K562 (cell line): Measurements from ENCODE around the gene SDK1. TPM values are rescaled to one million over a fixed set of nuclear protein-coding genes. Genes with fewer than 3 reads are reported as not detected.

ENCODE experiments used
- ATAC-seq: fragments of 200-7000 bp; cut with Tn5 transposase; 3 replicates; pipeline ENCODE4 v1.9.1; 2020; ENCODE audit warnings: moderate library complexity
- BruUV-seq: library from RNA; stranded (reverse); fragments of 400-500 nt; replicated peaks from 2 replicates; lab custom pipeline; 2021; lab: Mats Ljungman, UMichigan
- CTCF ChIA-PET: fragments of 300-600 bp; formaldehyde crosslinking; extraction: SDS; loops from one replicate; lab custom pipeline; 2021; ENCODE audit warnings: low intra/inter-chr PET ratio; lab: Yijun Ruan, JAX
- POLR2A ChIA-PET: fragments of 300-600, 350-650 bp; sonication (Branson Sonifier 250); formaldehyde crosslinking; extraction: SDS; loops from one replicate; lab custom pipeline; 2021; ENCODE audit warnings: antibody characterized with exemption, inconsistent platforms; lab: Yijun Ruan, JAX
- DNase-seq, 4 experiments: peaks; one replicate each; pipeline versions ENCODE4 v3.0.0 to v3.0.0-alpha.2; 2011 to 2018; ENCODE audit warnings: low spot score in 3 of 4, mixed read lengths in 3 of 4; ENCODE audit errors: extremely low read depth in 1 of 4
- FAIRE-seq: peaks from 2 replicates; lab custom pipeline; 2011; peaks lifted over from hg19 to GRCh38; lab: Jason Lieb, UNC
- H2AFZ ChIP-seq: 2 replicates; pipeline ENCODE4 v1.6.0; 2011; ENCODE audit warnings: low read depth, low read length, control low read depth, inconsistent platforms
- H3K27ac ChIP-seq: fragments of 200-600 bp; 3 replicates; pipeline ENCODE4 v1.8.0; 2011; ENCODE audit warnings: low read depth, mild to moderate bottlenecking, control low read depth, inconsistent platforms, low read length, moderate library complexity, mixed read lengths; ENCODE audit errors: extremely low read depth
- H3K27me3 ChIP-seq, 2 experiments: fragments of 300-600 bp in 1 of 2; 2 replicates in 1 of 2; 3 replicates in 1 of 2; pipeline versions ENCODE4 v1.6.0 to v1.8.0; 2011; ENCODE audit warnings: inconsistent platforms in 2 of 2, low read length in 2 of 2, mild to moderate bottlenecking in 1 of 2, mixed read lengths in 1 of 2, moderate library complexity in 1 of 2; ENCODE audit not compliant: control insufficient read depth in 2 of 2, insufficient read depth in 2 of 2
- H3K36me3 ChIP-seq: fragments of 300-600 bp; 3 replicates; pipeline ENCODE4 v1.8.0; 2011; ENCODE audit warnings: mild to moderate bottlenecking, low read length, inconsistent platforms; ENCODE audit not compliant: control insufficient read depth, insufficient read depth
- H3K4me1 ChIP-seq, 2 experiments: fragments of 200-600 bp in 1 of 2; replicated peaks in 1 of 2; 2 replicates in 1 of 2; 3 replicates in 1 of 2; pipeline versions ENCODE4 v1.5.1 to v1.8.0; 2011; ENCODE audit warnings: inconsistent platforms in 2 of 2, low read length in 2 of 2, mild to moderate bottlenecking in 1 of 2, mixed read lengths in 1 of 2, moderate library complexity in 1 of 2; ENCODE audit not compliant: control insufficient read depth in 2 of 2, insufficient read depth in 2 of 2
- H3K4me2 ChIP-seq: 2 replicates; pipeline ENCODE4 v1.6.1; 2011; ENCODE audit warnings: low read length, control low read depth, inconsistent platforms, mixed read lengths; ENCODE audit not compliant: insufficient read depth
- H3K4me3 ChIP-seq: fragments of 200-600 bp; sonication (generic), shearing (Covaris generic); 2 replicates; pipeline ENCODE4 v1.5.1; 2016; ENCODE audit warnings: control low read depth, inconsistent platforms
- H3K79me2 ChIP-seq: fragments of 200-600 bp; 3 replicates; pipeline ENCODE4 v1.8.0; 2011; ENCODE audit warnings: low read length, inconsistent platforms; ENCODE audit not compliant: control insufficient read depth, insufficient read depth
- H3K9ac ChIP-seq, 2 experiments: 2 replicates each; pipeline versions ENCODE4 v1.6.0 to v1.6.1; 2011; ENCODE audit warnings: low read depth in 2 of 2, low read length in 2 of 2, control low read depth in 1 of 2, inconsistent platforms in 1 of 2, mild to moderate bottlenecking in 1 of 2, mixed read lengths in 1 of 2; ENCODE audit not compliant: insufficient read depth in 1 of 2
- H3K9me1 ChIP-seq: one replicate; pipeline ENCODE4 v1.6.0; 2011; ENCODE audit warnings: inconsistent platforms, mild to moderate bottlenecking, low read length, moderate library complexity; ENCODE audit not compliant: control insufficient read depth, insufficient read depth
- H3K9me3 ChIP-seq: replicated peaks from 2 replicates; pipeline ENCODE4 v1.5.1; 2011; ENCODE audit warnings: low read depth, low read length, inconsistent platforms; ENCODE audit not compliant: control insufficient read depth, insufficient read depth
- H4K20me1 ChIP-seq: replicated peaks from 2 replicates; pipeline ENCODE4 v1.6.1; 2011; ENCODE audit warnings: low read length, inconsistent platforms, mixed read lengths; ENCODE audit not compliant: control insufficient read depth, insufficient read depth
- ATF3 ChIP-seq, 2 experiments: fragments of 450-650 bp in 1 of 2; sonication (generic) in 1 of 2; formaldehyde crosslinking in 1 of 2; IDR thresholded peaks in 1 of 2; conservative IDR thresholded peaks in 1 of 2; 2 replicates each; pipeline versions ENCODE4 v1.6.1 to v1.8.1; 2016 to 2023; ENCODE audit warnings: mild to moderate bottlenecking in 2 of 2, moderate library complexity in 2 of 2, inconsistent platforms in 1 of 2, missing genetic modification reagents in 1 of 2
- CC2D1A ChIP-seq: fragments of 450-650 bp; IDR thresholded peaks from 2 replicates; pipeline ENCODE4 v1.6.1; 2017; ENCODE audit warnings: mild to moderate bottlenecking
- CEBPG ChIP-seq, 3 experiments: fragments of 200-800 bp in 1 of 3; sonication (Bioruptor generic) in 1 of 3; sonication (generic) in 1 of 3; formaldehyde crosslinking in 1 of 3; IDR thresholded peaks in 2 of 3; conservative IDR thresholded peaks in 1 of 3; 2 replicates each; pipeline versions ENCODE4 v1.6.1 to v1.8.0; 2016 to 2022; ENCODE audit warnings: missing compliant biosample characterization in 2 of 3, missing genetic modification characterization in 2 of 3, mild to moderate bottlenecking in 1 of 3, missing genetic modification reagents in 1 of 3
- ELF4 ChIP-seq: fragments of 450-650 bp; formaldehyde crosslinking; IDR thresholded peaks from 2 replicates; pipeline ENCODE4 v1.4.0; 2022; ENCODE audit warnings: missing genetic modification characterization
- EP300 ChIP-seq: IDR thresholded peaks from 2 replicates; pipeline ENCODE4 v1.6.1; 2012; ENCODE audit warnings: low read length, improper control_type of control experiment
- ETS2 ChIP-seq: IDR thresholded peaks from 2 replicates; pipeline ENCODE4 v1.6.1; 2016; ENCODE audit warnings: borderline replicate concordance, missing genetic modification characterization, mild to moderate bottlenecking, moderate library complexity, missing compliant biosample characterization; ENCODE audit not compliant: poor library complexity, severe bottlenecking
- ETV1 ChIP-seq: fragments of 450-650 bp; conservative IDR thresholded peaks from 2 replicates; pipeline ENCODE4 v1.6.1; 2016; ENCODE audit warnings: missing genetic modification characterization, control low read depth, low read depth, missing compliant biosample characterization
- FOXA3 ChIP-seq, 2 experiments: fragments of 450-650 bp in 1 of 2; sonication (generic) in 1 of 2; formaldehyde crosslinking; IDR thresholded peaks in 1 of 2; conservative IDR thresholded peaks in 1 of 2; 2 replicates each; pipeline versions ENCODE4 v1.4.0 to v1.8.0; 2020 to 2022; ENCODE audit warnings: mild to moderate bottlenecking in 2 of 2, missing genetic modification reagents in 1 of 2
- HES1 ChIP-seq: fragments of 450-650 bp; IDR thresholded peaks from 2 replicates; pipeline ENCODE4 v1.6.1; 2016; ENCODE audit warnings: low read depth, mild to moderate bottlenecking, moderate library complexity
- MEF2D ChIP-seq: conservative IDR thresholded peaks from 2 replicates; pipeline ENCODE4 v1.6.1; 2016; ENCODE audit warnings: low read depth, missing genetic modification characterization, missing compliant biosample characterization
- MEIS2 ChIP-seq: fragments of 450-650 bp; IDR thresholded peaks from 2 replicates; pipeline ENCODE4 v1.6.1; 2014; ENCODE audit warnings: mild to moderate bottlenecking; ENCODE audit not compliant: partially characterized antibody
- NFE2 ChIP-seq: IDR thresholded peaks from 2 replicates; pipeline ENCODE4 v1.6.1; 2014; ENCODE audit warnings: antibody characterized with exemption, low read depth
- ZNF778 ChIP-seq: fragments of 450-650 bp; formaldehyde crosslinking; IDR thresholded peaks from 2 replicates; pipeline ENCODE4 v1.4.0; 2020; ENCODE audit warnings: mild to moderate bottlenecking, moderate library complexity
- WGBS: fragments of 100-300 bp; shearing (Covaris generic); methylation state at CpG from one replicate; pipeline ENCODE4 v1.1.6; 2016; ENCODE audit warnings: low coverage, mixed read lengths; ENCODE audit not compliant: insufficient coverage; ENCODE audit errors: missing lambda C conversion rate; 5-methylcytosine and 5-hydroxymethylcytosine counted together
- in situ Hi-C: fragments of 300-500 bp; cut with MboI; formaldehyde crosslinking; loops from 4 replicates; pipeline ENCODE4 v1.15.0; 2018; ENCODE audit warnings: inconsistent platforms, mixed read lengths
- intact Hi-C: fragments of 100-400 bp; cut with micrococcal nuclease; formaldehyde crosslinking; loops from 2 replicates; pipeline ENCODE4 v1.14.2; 2022
- polyA plus RNA-seq, 8 experiments: library from polyadenylated mRNA; depleted of rRNA in 4 of 8; stranded (reverse) in 5 of 8; unstranded in 3 of 8; fragments of >200 nt; fragmentation: Nextera tagmentation in 2 of 8; fragmentation: Illumina TruSeq in 1 of 8; extraction: Ambion mirVana in 2 of 8; extraction: Trizol in 1 of 8; gene quantifications; 2 replicates each; pipeline versions ENCODE4 v1.2.1 to v1.2.3, GENCODE V29; 2011 to 2014; ENCODE audit warnings: inconsistent platforms in 1 of 8, missing spikeins in 1 of 8
- total RNA-seq, 7 experiments: library from RNA; depleted of rRNA in 6 of 7; stranded (reverse); fragments of >200 nt in 6 of 7; fragmentation: Illumina TruSeq in 2 of 7; extraction: Trizol in 2 of 7; gene quantifications; 2 replicates each; pipeline versions ENCODE4 v1.2.1 to v1.2.3, GENCODE V29; 2011 to 2021; ENCODE audit warnings: low replicate concordance in 1 of 7

The SDK1 gene
- total and polyA plus RNA-seq, 9 of the 15 experiments (the other 6 are each of a cell fraction or from before 2014, with no cell fraction given): 0.16 TPM; not detected in 8

- Histone ChIP-seq H3K9me1 (no peaks in the 10 kb centered on the region), H3K79me2 (no peaks in the 10 kb centered on the region), H2AFZ (no peak overlapping the region), H3K36me3 (no peaks in the 10 kb centered on the region), H3K4me2 (no peak overlapping the region), H3K4me1 (no peaks in the 10 kb centered on the region), H3K4me3 (no peak overlapping the region), H3K9me3 (no peaks in the 10 kb centered on the region), H4K20me1 (no peaks in the 10 kb centered on the region), H3K27me3 (peaks cover 6 to 40% of the 10 kb centered on the region in 2 experiments; a peak in 3 of 5 replicates), H3K9ac (no peak overlapping the region), H3K27ac (no peak overlapping the region)
- FAIRE-seq: no peak
- ATAC-seq: no peak
- 0% methylated on average over 5 of the region's 5 CpGs for WGBS
- POLR2A ChIA-PET: interaction anchor here (0.6 to 1.0 kb wide), 2 partner anchors 13 to 46 kb away, joined by 3 to 4 read pairs; no protein-coding TSS in a partner anchor
- no peak for DNase-seq
- BruUV-seq: no TSS peak
- CTCF ChIA-PET: interaction anchor here (0.6 kb wide), 1 partner anchor 409 kb away, joined by 4 read pairs; no protein-coding TSS in a partner anchor
- in situ Hi-C loops: no loop called here
- intact Hi-C loops: no loop called here
- TF ChIP-seq MEF2D (tag) (no peak), CC2D1A (no peak)
Observed at GRCh38 chr7:4222676-4223075, 921.6 kb downstream of the SDK1 start.

DNA sequence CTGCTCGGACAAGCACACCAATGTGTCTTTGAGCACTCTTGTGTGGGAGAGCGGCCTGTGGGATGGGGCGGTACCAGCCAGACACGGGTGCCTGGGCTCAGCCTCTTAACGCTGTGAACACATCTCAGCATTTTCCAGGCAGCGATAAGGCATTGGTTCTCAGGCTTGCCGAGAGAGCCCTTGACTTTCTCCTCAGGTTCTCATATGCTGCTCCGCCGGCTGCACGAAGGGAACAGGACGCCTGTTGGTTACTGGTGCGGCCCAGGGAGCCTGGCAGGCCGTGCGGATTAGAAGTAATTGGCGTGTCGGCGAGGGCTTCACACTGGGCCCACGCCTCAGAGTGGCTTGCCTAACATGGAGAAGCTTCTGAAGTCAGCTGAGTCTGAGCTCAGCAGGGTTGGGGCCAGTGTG, 924.3 kb downstream of the SDK1 start:
- in situ Hi-C loops (no loop called here), intact Hi-C loops (no loop called here)
- ATAC-seq (no peak), DNase-seq (no peak), FAIRE-seq (no peak)
- Histone ChIP-seq H4K20me1 (no peaks in the 10 kb centered on the region), H3K36me3 (no peaks in the 10 kb centered on the region), H3K9me1 (no peaks in the 10 kb centered on the region), H3K27me3 (peaks cover 6 to 37% of the 10 kb centered on the region in 2 experiments; a peak in 3 of 5 replicates), H3K4me3 (no peak overlapping the region), H2AFZ (no peak overlapping the region), H3K4me1 (no peaks in the 10 kb centered on the region), H3K4me2 (no peak overlapping the region), H3K79me2 (no peaks in the 10 kb centered on the region), H3K27ac (no peak overlapping the region), H3K9ac (no peak overlapping the region), H3K9me3 (no peaks in the 10 kb centered on the region)
- POLR2A ChIA-PET: interaction anchor here (0.7 to 1.3 kb wide), 2 partner anchors 11 to 17 kb away, joined by 3 read pairs; no protein-coding TSS in a partner anchor
- BruUV-seq: no TSS peak
- CTCF ChIA-PET: no interaction called here
- 6% methylated on average over 15 of the region's 18 CpGs for WGBS
- TF ChIP-seq MEIS2 (no peak), ETS2 (no peak), FOXA3 (CRISPR knock-in tag; conservative IDR thresholded peaks at IDR 0.05 in 1 of 2, IDR thresholded peaks at IDR 0.05 in 1 of 2) (no peak), ETV1 (tag) (no peak), ATF3 (IDR thresholded peaks at IDR 0.05) (no peak), ATF3 (CRISPR knock-in tag; conservative IDR thresholded peaks at IDR 0.05) (no peak), MEF2D (tag) (no peak), ZNF778 (CRISPR knock-in tag) (no peak), EP300 (no peak), CEBPG (CRISPR knock-in tag; IDR thresholded peaks at IDR 0.05) (no peak), CEBPG (tag; conservative IDR thresholded peaks at IDR 0.05 in 1 of 2, IDR thresholded peaks at IDR 0.05 in 1 of 2) (no peak), HES1 (no peak), NFE2 (no peak), ELF4 (CRISPR knock-in tag) (no peak)
